Neural cell (in vitro differentiated cells): Measurements from ENCODE around the gene METTL24.

Source experiments
- CTCF ChIP-seq: fragments of 450-650 bp; IDR thresholded peaks from 2 replicates; pipeline ENCODE4 v1.5.1; 2014; ENCODE audit warnings: antibody characterized with exemption, mild to moderate bottlenecking, moderate library complexity; ENCODE audit not compliant: poor library complexity, severe bottlenecking
- EP300 ChIP-seq: fragments of 450-650 bp; conservative IDR thresholded peaks from 2 replicates; pipeline ENCODE4 v1.6.1; 2014; ENCODE audit warnings: antibody characterized with exemption, mild to moderate bottlenecking, moderate library complexity; ENCODE audit not compliant: poor library complexity, severe bottlenecking
- EZH2 ChIP-seq: fragments of 200-600, 300-800 bp; shearing (Covaris generic), sonication (generic); IDR thresholded peaks from 2 replicates; pipeline ENCODE4 v1.6.1; 2014; ENCODE audit warnings: antibody characterized with exemption, low read length, borderline replicate concordance, mild to moderate bottlenecking; ENCODE audit not compliant: insufficient read depth, poor library complexity, severe bottlenecking
- MXI1 ChIP-seq: fragments of 450-650 bp; conservative IDR thresholded peaks from 2 replicates; pipeline ENCODE4 v1.6.1; 2014; ENCODE audit warnings: antibody characterized with exemption, mild to moderate bottlenecking; ENCODE audit not compliant: poor library complexity, severe bottlenecking
- POLR2AphosphoS5 ChIP-seq: IDR thresholded peaks from 2 replicates; pipeline ENCODE4 v1.6.1; 2012
- RAD21 ChIP-seq: fragments of 450-650 bp; conservative IDR thresholded peaks from 2 replicates; pipeline ENCODE4 v1.6.1; 2014; ENCODE audit warnings: antibody characterized with exemption, mild to moderate bottlenecking, moderate library complexity
- REST ChIP-seq: IDR thresholded peaks from 2 replicates; pipeline ENCODE4 v1.6.1; 2012; ENCODE audit warnings: borderline replicate concordance
- SMC3 ChIP-seq: fragments of 450-650 bp; conservative IDR thresholded peaks from 2 replicates; pipeline ENCODE4 v1.6.1; 2014; ENCODE audit warnings: antibody characterized with exemption, mild to moderate bottlenecking, moderate library complexity; ENCODE audit not compliant: poor library complexity

GRCh38 chr6:110399219-110400071, 41.3 kb upstream of the METTL24 start:
- no peak for TF ChIP-seq CTCF
- no peak for TF ChIP-seq EP300
- no peak for TF ChIP-seq REST
- TF ChIP-seq MXI1, result no peak
- no peak for TF ChIP-seq POLR2AphosphoS5
- no peak for TF ChIP-seq EZH2
- no peak for TF ChIP-seq SMC3
- TF ChIP-seq RAD21, result no peak
